ENCODE data around the gene ITGAL. TPM values are rescaled to one million over a fixed set of nuclear protein-coding genes. Genes with fewer than 3 reads are reported as not detected.

The ITGAL gene
- total and polyA plus RNA-seq, 2 of the 13 experiments (the other 11 are each of a cell fraction or from before 2014, with no cell fraction given): 0.86 to 1.2 TPM

DNA sequence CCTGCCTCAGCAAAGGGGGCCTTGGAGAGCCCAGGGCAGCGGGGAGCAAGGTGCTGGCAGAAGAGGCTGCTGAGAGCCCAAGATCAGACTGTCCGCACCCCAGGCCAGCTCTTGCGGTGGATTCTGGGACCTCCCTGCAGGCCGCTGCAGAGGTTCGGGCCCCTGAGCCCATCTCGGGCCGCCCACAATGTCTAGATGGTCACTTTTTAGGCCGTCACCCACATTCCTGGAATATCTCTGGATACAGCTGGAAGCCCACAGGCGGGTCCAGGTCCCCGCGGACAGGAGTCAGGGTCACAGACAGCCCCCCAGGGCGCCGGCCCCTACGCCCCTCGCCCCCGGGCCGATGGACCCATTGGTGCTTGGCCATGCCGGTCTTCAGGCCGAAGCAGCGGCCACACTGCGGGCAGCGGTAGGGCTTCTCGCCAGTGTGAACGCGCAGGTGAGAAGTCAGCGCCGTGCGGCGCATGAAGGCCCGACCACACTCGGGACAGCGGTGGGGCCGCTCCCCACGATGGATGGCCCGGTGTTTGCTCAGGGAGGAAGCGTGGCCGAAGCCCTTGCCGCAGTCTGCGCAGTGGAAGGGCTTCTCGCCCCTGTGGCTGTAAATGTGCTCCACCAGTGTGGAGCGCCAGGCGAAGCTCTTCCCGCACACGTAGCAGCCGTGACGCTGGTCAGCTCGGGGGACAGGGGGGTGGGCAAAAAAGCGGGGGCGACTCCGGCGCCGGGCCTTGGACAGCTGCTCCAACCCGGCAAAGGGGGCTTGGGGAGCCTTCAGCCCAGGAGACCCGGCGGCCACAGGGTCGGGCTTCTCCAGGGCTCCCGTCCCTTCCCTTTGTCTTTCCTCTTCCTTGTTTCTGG lies 60.0 kb downstream of the ITGAL start (continued):
- TF ChIP-seq U2AF2 (IDR thresholded peaks at IDR 0.05; ENCODE audit: low read depth, low read length) (no peak), ZFX (CRISPR knock-in tag; IDR thresholded peaks at IDR 0.05; ENCODE audit: low read depth) (peak; percentile 25; the same call in 1 of the 2 replicates), FOSL2 (CRISPR knock-in tag; IDR thresholded peaks at IDR 0.05) (no peak), CREB1 (IDR thresholded peaks at IDR 0.05) (no peak), CREB1 (CRISPR knock-in tag; IDR thresholded peaks at IDR 0.05) (no peak), ZNF256 (CRISPR knock-in tag; conservative IDR thresholded peaks at IDR 0.05) (no peak), DR1 (CRISPR knock-in tag; IDR thresholded peaks at IDR 0.05) (no peak), GTF2F1 (IDR thresholded peaks at IDR 0.05; ENCODE audit: low read length) (no peak), MEIS2 (CRISPR knock-in tag; IDR thresholded peaks at IDR 0.05) (no peak)
- TF ChIP-seq, protein P1, sequence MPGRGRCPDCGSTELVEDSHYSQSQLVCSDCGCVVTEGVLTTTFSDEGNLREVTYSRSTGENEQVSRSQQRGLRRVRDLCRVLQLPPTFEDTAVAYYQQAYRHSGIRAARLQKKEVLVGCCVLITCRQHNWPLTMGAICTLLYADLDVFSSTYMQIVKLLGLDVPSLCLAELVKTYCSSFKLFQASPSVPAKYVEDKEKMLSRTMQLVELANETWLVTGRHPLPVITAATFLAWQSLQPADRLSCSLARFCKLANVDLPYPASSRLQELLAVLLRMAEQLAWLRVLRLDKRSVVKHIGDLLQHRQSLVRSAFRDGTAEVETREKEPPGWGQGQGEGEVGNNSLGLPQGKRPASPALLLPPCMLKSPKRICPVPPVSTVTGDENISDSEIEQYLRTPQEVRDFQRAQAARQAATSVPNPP (CRISPR knock-in tag; IDR thresholded peaks at IDR 0.05): no peak
- TF ChIP-seq, protein P2, sequence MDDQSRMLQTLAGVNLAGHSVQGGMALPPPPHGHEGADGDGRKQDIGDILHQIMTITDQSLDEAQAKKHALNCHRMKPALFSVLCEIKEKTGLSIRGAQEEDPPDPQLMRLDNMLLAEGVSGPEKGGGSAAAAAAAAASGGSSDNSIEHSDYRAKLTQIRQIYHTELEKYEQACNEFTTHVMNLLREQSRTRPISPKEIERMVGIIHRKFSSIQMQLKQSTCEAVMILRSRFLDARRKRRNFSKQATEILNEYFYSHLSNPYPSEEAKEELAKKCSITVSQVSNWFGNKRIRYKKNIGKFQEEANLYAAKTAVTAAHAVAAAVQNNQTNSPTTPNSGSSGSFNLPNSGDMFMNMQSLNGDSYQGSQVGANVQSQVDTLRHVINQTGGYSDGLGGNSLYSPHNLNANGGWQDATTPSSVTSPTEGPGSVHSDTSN (CRISPR knock-in tag; IDR thresholded peaks at IDR 0.05; ENCODE audit: borderline replicate concordance): no peak
- TF ChIP-seq, protein P3, sequence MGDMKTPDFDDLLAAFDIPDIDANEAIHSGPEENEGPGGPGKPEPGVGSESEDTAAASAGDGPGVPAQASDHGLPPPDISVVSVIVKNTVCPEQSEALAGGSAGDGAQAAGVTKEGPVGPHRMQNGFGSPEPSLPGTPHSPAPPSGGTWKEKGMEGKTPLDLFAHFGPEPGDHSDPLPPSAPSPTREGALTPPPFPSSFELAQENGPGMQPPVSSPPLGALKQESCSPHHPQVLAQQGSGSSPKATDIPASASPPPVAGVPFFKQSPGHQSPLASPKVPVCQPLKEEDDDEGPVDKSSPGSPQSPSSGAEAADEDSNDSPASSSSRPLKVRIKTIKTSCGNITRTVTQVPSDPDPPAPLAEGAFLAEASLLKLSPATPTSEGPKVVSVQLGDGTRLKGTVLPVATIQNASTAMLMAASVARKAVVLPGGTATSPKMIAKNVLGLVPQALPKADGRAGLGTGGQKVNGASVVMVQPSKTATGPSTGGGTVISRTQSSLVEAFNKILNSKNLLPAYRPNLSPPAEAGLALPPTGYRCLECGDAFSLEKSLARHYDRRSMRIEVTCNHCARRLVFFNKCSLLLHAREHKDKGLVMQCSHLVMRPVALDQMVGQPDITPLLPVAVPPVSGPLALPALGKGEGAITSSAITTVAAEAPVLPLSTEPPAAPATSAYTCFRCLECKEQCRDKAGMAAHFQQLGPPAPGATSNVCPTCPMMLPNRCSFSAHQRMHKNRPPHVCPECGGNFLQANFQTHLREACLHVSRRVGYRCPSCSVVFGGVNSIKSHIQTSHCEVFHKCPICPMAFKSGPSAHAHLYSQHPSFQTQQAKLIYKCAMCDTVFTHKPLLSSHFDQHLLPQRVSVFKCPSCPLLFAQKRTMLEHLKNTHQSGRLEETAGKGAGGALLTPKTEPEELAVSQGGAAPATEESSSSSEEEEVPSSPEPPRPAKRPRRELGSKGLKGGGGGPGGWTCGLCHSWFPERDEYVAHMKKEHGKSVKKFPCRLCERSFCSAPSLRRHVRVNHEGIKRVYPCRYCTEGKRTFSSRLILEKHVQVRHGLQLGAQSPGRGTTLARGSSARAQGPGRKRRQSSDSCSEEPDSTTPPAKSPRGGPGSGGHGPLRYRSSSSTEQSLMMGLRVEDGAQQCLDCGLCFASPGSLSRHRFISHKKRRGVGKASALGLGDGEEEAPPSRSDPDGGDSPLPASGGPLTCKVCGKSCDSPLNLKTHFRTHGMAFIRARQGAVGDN (CRISPR knock-in tag; IDR thresholded peaks at IDR 0.05): peak; percentile 49
